Esophagus muscularis mucosa (tissue), 4 donors: ENCODE measurements around the gene BBX.

Source experiments
- EP300 ChIP-seq: sonication (generic); formaldehyde crosslinking; IDR thresholded peaks from one replicate; pipeline ENCODE4 v1.6.1; 2017; ENCODE audit warnings: antibody characterized with exemption
- POLR2A ChIP-seq: fragments of 450-650 bp; IDR thresholded peaks from one replicate; pipeline ENCODE4 v1.6.1; 2017; ENCODE audit warnings: antibody characterized with exemption, moderate library complexity, mild to moderate bottlenecking, low read depth
- POLR2AphosphoS5 ChIP-seq, 2 donors: sonication (generic); formaldehyde crosslinking; IDR thresholded peaks; one replicate each; pipeline ENCODE4 v1.6.1; 2017; ENCODE audit warnings: antibody characterized with exemption in 2 of 2
- TF ChIP-seq, protein P1 (sequence below), 3 experiments: fragments of 200-600 bp in 2 of 3; fragments of 450-650 bp in 1 of 3; sonication (generic) in 2 of 3; IDR thresholded peaks; one replicate each; pipeline ENCODE4 v1.5.1; 2017 to 2019; ENCODE audit warnings: antibody characterized with exemption in 3 of 3, mild to moderate bottlenecking in 2 of 3, moderate library complexity in 1 of 3

DNA sequence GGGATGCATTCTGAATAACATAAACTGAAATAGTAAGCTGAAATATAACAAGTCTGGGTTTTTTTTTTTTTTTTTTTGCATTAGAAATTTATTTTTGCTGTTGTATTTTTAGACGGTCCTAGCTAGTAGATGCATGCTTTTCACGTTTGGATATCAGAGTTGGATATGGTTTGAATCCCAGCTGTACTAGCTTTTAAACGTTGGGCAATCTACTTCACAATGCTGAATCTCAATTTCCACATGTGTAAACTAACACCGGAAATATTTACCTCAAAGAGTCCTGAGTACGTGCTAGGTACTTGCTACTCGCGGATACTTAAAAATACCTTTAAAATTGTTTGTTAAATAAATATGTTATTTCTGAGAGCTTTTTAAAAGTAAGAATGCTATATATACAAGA is 139.8 kb downstream of the BBX start:
- TF ChIP-seq, protein P1, sequence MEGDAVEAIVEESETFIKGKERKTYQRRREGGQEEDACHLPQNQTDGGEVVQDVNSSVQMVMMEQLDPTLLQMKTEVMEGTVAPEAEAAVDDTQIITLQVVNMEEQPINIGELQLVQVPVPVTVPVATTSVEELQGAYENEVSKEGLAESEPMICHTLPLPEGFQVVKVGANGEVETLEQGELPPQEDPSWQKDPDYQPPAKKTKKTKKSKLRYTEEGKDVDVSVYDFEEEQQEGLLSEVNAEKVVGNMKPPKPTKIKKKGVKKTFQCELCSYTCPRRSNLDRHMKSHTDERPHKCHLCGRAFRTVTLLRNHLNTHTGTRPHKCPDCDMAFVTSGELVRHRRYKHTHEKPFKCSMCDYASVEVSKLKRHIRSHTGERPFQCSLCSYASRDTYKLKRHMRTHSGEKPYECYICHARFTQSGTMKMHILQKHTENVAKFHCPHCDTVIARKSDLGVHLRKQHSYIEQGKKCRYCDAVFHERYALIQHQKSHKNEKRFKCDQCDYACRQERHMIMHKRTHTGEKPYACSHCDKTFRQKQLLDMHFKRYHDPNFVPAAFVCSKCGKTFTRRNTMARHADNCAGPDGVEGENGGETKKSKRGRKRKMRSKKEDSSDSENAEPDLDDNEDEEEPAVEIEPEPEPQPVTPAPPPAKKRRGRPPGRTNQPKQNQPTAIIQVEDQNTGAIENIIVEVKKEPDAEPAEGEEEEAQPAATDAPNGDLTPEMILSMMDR (IDR thresholded peaks at IDR 0.05): no peak
- TF ChIP-seq POLR2AphosphoS5 (IDR thresholded peaks at IDR 0.05): no peak
- TF ChIP-seq POLR2A: no peak
- no peak for TF ChIP-seq EP300
